Measurements from ENCODE around the gene CC2D1A. TPM values are rescaled to one million over a fixed set of nuclear protein-coding genes. Genes with fewer than 3 reads are reported as not detected.

The CC2D1A gene
- total and polyA plus RNA-seq, 2 experiments from 2014 or later, result 23.1 to 39.7 TPM

GRCh38 chr19:13872695-13873389, 33.2 kb upstream of the CC2D1A start:
- TF ChIP-seq CREB1 (CRISPR knock-in tag; IDR thresholded peaks at IDR 0.05; ENCODE audit: low read depth) (no peak), EZH2phosphoT487 (IDR thresholded peaks at IDR 0.05; ENCODE audit: unreplicated experiment) (no peak), CTCF (conservative IDR thresholded peaks at IDR 0.05; ENCODE audit: low read depth in 2 of 2) (peak in 1 of 2 experiments; percentile 64; a peak in 3 of 4 replicates)
- Histone ChIP-seq H3F3A (replicated peaks; ENCODE audit: low read depth) (0 out of 2 replicates have a peak, but pooled peaks cover 3% of the 10 kb centered on the region), H2AFZ (no peak overlapping the region), H3K4me1 (ENCODE audit: insufficient read depth) (peaks cover 8% of the 10 kb centered on the region; the same call in 1 of the 2 replicates), H3K79me2 (replicated peaks; ENCODE audit: insufficient read depth) (no peaks in the 10 kb centered on the region), H3K27me3 (ENCODE audit: insufficient read depth) (peaks cover 97% of the 10 kb centered on the region), H3K27ac (ENCODE audit: low read depth) (no peak overlapping the region), H4K20me1 (replicated peaks; ENCODE audit: insufficient read depth) (peaks cover 6% of the 10 kb centered on the region; the same call in 1 of the 2 replicates), H3K4me2 (peak overlapping the region; percentile 66), H3K9me2 (ENCODE audit: insufficient read depth) (no peaks in the 10 kb centered on the region), H3K4me3 (peak overlapping the region; percentile 50), H3K36me3 (ENCODE audit: insufficient read depth) (no peaks in the 10 kb centered on the region)
- ATAC-seq (peak; percentile 95), DNase-seq (ENCODE audit: low spot score) (peak; percentile 95)
- peak overlapping the region; percentile 63 for H3K4me3 Mint-ChIP-seq
- H3K36me3 Mint-ChIP-seq (ENCODE audit: low read depth), result no peaks in the 10 kb centered on the region
- H3K27me3 Mint-ChIP-seq (ENCODE audit: insufficient read depth, low read depth, poor library complexity), result peaks cover 83% of the 10 kb centered on the region
- peaks cover 9% of the 10 kb centered on the region; the same call in 2 of the 3 replicates for H3K4me1 Mint-ChIP-seq
- H3K27ac Mint-ChIP-seq, result no peak overlapping the region
- H3K9me3 Mint-ChIP-seq, result no peaks in the 10 kb centered on the region

- H4K20me1 ChIP-seq (replicated peaks; ENCODE audit: insufficient read depth), result peaks cover 6% of the 10 kb centered on the region; the same call in 1 of the 2 replicates
- no peaks in the 10 kb centered on the region for H3K9me3 Mint-ChIP-seq
- no peak overlapping the region for H3K27ac Mint-ChIP-seq
- H3K27ac ChIP-seq (ENCODE audit: low read depth), result no peak overlapping the region
- H3K4me2 ChIP-seq, result peak overlapping the region; percentile 62; the same call in 1 of the 2 replicates
- no peaks in the 10 kb centered on the region for H3K36me3 Mint-ChIP-seq (ENCODE audit: low read depth)
- peak overlapping the region; percentile 32; the same call in 1 of the 2 replicates for H3K4me3 ChIP-seq
- peaks cover 85% of the 10 kb centered on the region for H3K27me3 ChIP-seq (ENCODE audit: insufficient read depth)
- H3F3A ChIP-seq (replicated peaks; ENCODE audit: low read depth), result 0 out of 2 replicates have a peak, but pooled peaks cover 3% of the 10 kb centered on the region
- no peaks in the 10 kb centered on the region for H3K36me3 ChIP-seq (ENCODE audit: insufficient read depth)
- peaks cover 76% of the 10 kb centered on the region for H3K27me3 Mint-ChIP-seq (ENCODE audit: insufficient read depth, low read depth, poor library complexity)
- no peak for ATAC-seq
- peaks cover 8% of the 10 kb centered on the region; the same call in 1 of the 2 replicates for H3K4me1 ChIP-seq (ENCODE audit: insufficient read depth)
- no peak overlapping the region for H2AFZ ChIP-seq
- H3K9me2 ChIP-seq (ENCODE audit: insufficient read depth), result no peaks in the 10 kb centered on the region
- DNase-seq (ENCODE audit: low spot score), result no peak
- H3K4me3 Mint-ChIP-seq, result 0 out of 3 replicates have a peak overlapping the region, but pooled peaks have one; percentile 35
- peaks cover 9% of the 10 kb centered on the region; the same call in 2 of the 3 replicates for H3K4me1 Mint-ChIP-seq
- H3K79me2 ChIP-seq (replicated peaks; ENCODE audit: insufficient read depth), result no peaks in the 10 kb centered on the region
- no peak for TF ChIP-seq CREB1 (CRISPR knock-in tag; IDR thresholded peaks at IDR 0.05; ENCODE audit: low read depth)
- no peak for TF ChIP-seq POLR2AphosphoS5 (IDR thresholded peaks at IDR 0.05; ENCODE audit: low read depth)
- TF ChIP-seq CTCF (conservative IDR thresholded peaks at IDR 0.05; ENCODE audit: low read depth in 2 of 2), result no peak
- TF ChIP-seq ZNF114 (CRISPR knock-in tag; IDR thresholded peaks at IDR 0.05), result no peak
- no peak for TF ChIP-seq REST (IDR thresholded peaks at IDR 0.05; ENCODE audit: unreplicated experiment)
- no peak for TF ChIP-seq ETS1 (IDR thresholded peaks at IDR 0.05)
- no peak for TF ChIP-seq EZH2phosphoT487 (IDR thresholded peaks at IDR 0.05; ENCODE audit: unreplicated experiment)
- TF ChIP-seq EZH2 (IDR thresholded peaks at IDR 0.05; ENCODE audit: low read depth, unreplicated experiment), result no peak
- no peak for TF ChIP-seq ZNF331 (CRISPR knock-in tag; IDR thresholded peaks at IDR 0.05; ENCODE audit: low read depth)
- no peak for TF ChIP-seq JUNB (IDR thresholded peaks at IDR 0.05; ENCODE audit: unreplicated experiment)
Measured at GRCh38 chr19:13873834-13874515, 32.0 kb upstream of the CC2D1A start.
